RCC 7860 (cell line): Measurements from ENCODE around the gene LGALS3.

Experiments used
- DNase-seq: peaks from one replicate; pipeline ENCODE4 v3.0.0-alpha.2; 2015; ENCODE audit warnings: low spot score
- FAIRE-seq: peaks from 2 replicates; lab custom pipeline; 2012; peaks lifted over from hg19 to GRCh38; lab: Jason Lieb, UNC

LGALS3 gene

GRCh38 chr14:55114720-55115119, 14.3 kb upstream of the LGALS3 start:
- FAIRE-seq (no peak), DNase-seq (no peak)

GRCh38 chr14:55115460-55115859, 13.6 kb upstream of the LGALS3 start:
- DNase-seq (no peak), FAIRE-seq (no peak)

GRCh38 chr14:55115861-55116245, 13.2 kb upstream of the LGALS3 start:
- FAIRE-seq (no peak), DNase-seq (no peak)

- no peak for DNase-seq
- FAIRE-seq, result no peak
Observed at GRCh38 chr14:55116246-55117030, 12.6 kb upstream of the LGALS3 start.

- FAIRE-seq, result no peak
- no peak for DNase-seq
Observed at GRCh38 chr14:55117803-55118441, 11.1 kb upstream of the LGALS3 start.

- FAIRE-seq (no peak), DNase-seq (no peak)
Observed at GRCh38 chr14:55118761-55119160, 10.3 kb upstream of the LGALS3 start.

- FAIRE-seq (no peak), DNase-seq (no peak)
Observed at GRCh38 chr14:55120571-55121495, 8.2 kb upstream of the LGALS3 start.

- DNase-seq (no peak), FAIRE-seq (no peak)
Observed at GRCh38 chr14:55121628-55122439, 7.2 kb upstream of the LGALS3 start.

- FAIRE-seq, result no peak
- no peak for DNase-seq
Observed at GRCh38 chr14:55122440-55122986, 6.5 kb upstream of the LGALS3 start.

- FAIRE-seq (no peak), DNase-seq (peak; percentile 68)
Observed at GRCh38 chr14:55123101-55123500, 6.0 kb upstream of the LGALS3 start.

GRCh38 chr14:55123852-55124639, 5.0 kb upstream of the LGALS3 start:
- FAIRE-seq (no peak), DNase-seq (no peak)

GRCh38 chr14:55124774-55125386, 4.2 kb upstream of the LGALS3 start:
- FAIRE-seq (no peak), DNase-seq (no peak)

GRCh38 chr14:55125403-55125802, 3.6 kb upstream of the LGALS3 start:
- no peak for DNase-seq
- no peak for FAIRE-seq

GRCh38 chr14:55126034-55126433, 3.0 kb upstream of the LGALS3 start:
- no peak for DNase-seq
- FAIRE-seq, result no peak

- DNase-seq (no peak), FAIRE-seq (no peak)
Observed at GRCh38 chr14:55126932-55127459, 2.1 kb upstream of the LGALS3 start.

GRCh38 chr14:55127460-55127951, 1.5 kb upstream of the LGALS3 start:
- DNase-seq (peak; percentile 92), FAIRE-seq (peak; percentile 86)

GRCh38 chr14:55128386-55129085, 516 bp upstream of the LGALS3 start:
- FAIRE-seq (no peak), DNase-seq (no peak)
